Mesenteric fat pad (tissue), 1 donor: ENCODE data around the gene ZNF773. TPM values are rescaled to one million over a fixed set of nuclear protein-coding genes. Genes with fewer than 3 reads are reported as not detected.

ENCODE experiments used
- DNase-seq: peaks from one replicate; pipeline ENCODE4 v3.0.0-alpha.2; 2020; ENCODE audit warnings: low spot score
- total RNA-seq: library from RNA; stranded (reverse); fragmentation: NEBNext Ultra II Directional; extraction: Animal tissue kit (Norgen Biotek cat#: 25700); gene quantifications from one replicate; pipeline ENCODE4 v1.2.1, GENCODE V29; 2021
- donor health status: DM: yes; HTN: yes; CAD: no.

ZNF773 gene
- total RNA-seq, 1 donor from 2014 or later = 7.0 TPM

DNA sequence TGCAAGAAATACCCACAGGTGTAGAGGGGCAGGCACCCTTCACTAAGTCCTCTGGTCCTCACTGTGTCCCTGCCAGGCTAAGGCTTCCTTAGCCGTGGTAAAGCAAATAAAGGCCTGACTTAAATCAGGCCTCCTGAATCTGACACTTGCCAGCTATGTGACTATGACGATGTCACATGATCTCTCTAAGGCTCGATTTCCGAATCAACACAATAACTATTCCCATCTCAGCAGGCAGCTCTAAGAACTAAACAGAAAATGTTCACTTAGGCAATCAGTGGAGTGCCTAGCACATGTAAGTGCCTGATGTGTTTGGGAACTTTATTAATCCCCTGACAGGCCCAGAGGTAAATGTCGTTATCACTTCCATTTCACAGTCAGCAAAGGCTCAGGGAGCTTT is 57.9 kb downstream of the ZNF773 start:
- no peak for DNase-seq

Other genes with a start within 250 kb of the ZNF773 start
- gene ZNF460, start 219.5 kb upstream of the ZNF773 start, total RNA-seq = 50.3 TPM
- 5.3 TPM for gene ZNF543, start 179.5 kb upstream of the ZNF773 start, total RNA-seq
- 7.4 TPM for gene ZNF304, start 148.7 kb upstream of the ZNF773 start, total RNA-seq
- 10.3 TPM for gene TRAPPC2B, start 136.4 kb upstream of the ZNF773 start, total RNA-seq
- gene ZNF547, start 136.4 kb upstream of the ZNF773 start, total RNA-seq = 2.2 TPM
- 13.9 TPM for gene ZNF548, start 110.1 kb upstream of the ZNF773 start, total RNA-seq
- 8.6 TPM for gene ZNF17, start 88.8 kb upstream of the ZNF773 start, total RNA-seq
- 12.1 TPM for gene ZNF749, start 64.6 kb upstream of the ZNF773 start, total RNA-seq
- 0.64 TPM for gene VN1R1, start 42.8 kb upstream of the ZNF773 start, total RNA-seq
- gene ZNF772, start 22.4 kb upstream of the ZNF773 start, total RNA-seq = 7.6 TPM
- gene ZNF419, start 12.2 kb upstream of the ZNF773 start, total RNA-seq = 7.8 TPM
- gene ZNF549, start 27.4 kb downstream of the ZNF773 start, total RNA-seq = 4.7 TPM
- 9.3 TPM for gene ZNF550, start 59.9 kb downstream of the ZNF773 start, total RNA-seq
- 4.5 TPM for gene ZNF416, start 79.0 kb downstream of the ZNF773 start, total RNA-seq
- gene ZIK1, start 84.2 kb downstream of the ZNF773 start, total RNA-seq = 2.4 TPM
- 3.0 TPM for gene ZNF530, start 99.9 kb downstream of the ZNF773 start, total RNA-seq
- gene ZNF134, start 114.3 kb downstream of the ZNF773 start, total RNA-seq = 10.2 TPM
- gene ZNF211, start 133.2 kb downstream of the ZNF773 start, total RNA-seq = 6.8 TPM
- not detected for gene ZSCAN4, start 169.0 kb downstream of the ZNF773 start, total RNA-seq
- gene ZNF551, start 182.0 kb downstream of the ZNF773 start, total RNA-seq = 9.9 TPM
- gene ZNF154, start 209.3 kb downstream of the ZNF773 start, total RNA-seq = 4.8 TPM
- gene ZNF671, start 227.7 kb downstream of the ZNF773 start, total RNA-seq = 3.9 TPM
- 11.5 TPM for gene ZNF776, start 246.9 kb downstream of the ZNF773 start, total RNA-seq